Mammary epithelial cell (primary cell): ENCODE results near the gene CAST.

Source experiments
- EZH2 ChIP-seq: IDR thresholded peaks from 2 replicates; pipeline ENCODE4 v1.6.1; 2012; ENCODE audit warnings: low read length, inconsistent platforms, borderline replicate concordance
- TF ChIP-seq, protein P1 (sequence below), 2 donors: IDR thresholded peaks in 1 of 2; conservative IDR thresholded peaks in 1 of 2; 2 replicates each; pipeline ENCODE4 v1.5.1; 2011 to 2012; ENCODE audit warnings: inconsistent platforms in 2 of 2, low read length in 2 of 2, mild to moderate bottlenecking in 2 of 2, control low read depth in 1 of 2, low read depth in 1 of 2; ENCODE audit not compliant: insufficient read depth in 1 of 2; ENCODE audit errors: extremely low read depth in 1 of 2

- no peak for TF ChIP-seq EZH2
- TF ChIP-seq, protein P1, sequence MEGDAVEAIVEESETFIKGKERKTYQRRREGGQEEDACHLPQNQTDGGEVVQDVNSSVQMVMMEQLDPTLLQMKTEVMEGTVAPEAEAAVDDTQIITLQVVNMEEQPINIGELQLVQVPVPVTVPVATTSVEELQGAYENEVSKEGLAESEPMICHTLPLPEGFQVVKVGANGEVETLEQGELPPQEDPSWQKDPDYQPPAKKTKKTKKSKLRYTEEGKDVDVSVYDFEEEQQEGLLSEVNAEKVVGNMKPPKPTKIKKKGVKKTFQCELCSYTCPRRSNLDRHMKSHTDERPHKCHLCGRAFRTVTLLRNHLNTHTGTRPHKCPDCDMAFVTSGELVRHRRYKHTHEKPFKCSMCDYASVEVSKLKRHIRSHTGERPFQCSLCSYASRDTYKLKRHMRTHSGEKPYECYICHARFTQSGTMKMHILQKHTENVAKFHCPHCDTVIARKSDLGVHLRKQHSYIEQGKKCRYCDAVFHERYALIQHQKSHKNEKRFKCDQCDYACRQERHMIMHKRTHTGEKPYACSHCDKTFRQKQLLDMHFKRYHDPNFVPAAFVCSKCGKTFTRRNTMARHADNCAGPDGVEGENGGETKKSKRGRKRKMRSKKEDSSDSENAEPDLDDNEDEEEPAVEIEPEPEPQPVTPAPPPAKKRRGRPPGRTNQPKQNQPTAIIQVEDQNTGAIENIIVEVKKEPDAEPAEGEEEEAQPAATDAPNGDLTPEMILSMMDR (conservative IDR thresholded peaks at IDR 0.05 in 1 of 2, IDR thresholded peaks at IDR 0.05 in 1 of 2; ENCODE audit: extremely low read depth in 1 of 2, insufficient read depth in 1 of 2, low read depth in 1 of 2, low read length in 2 of 2): no peak
These were observed 13.7 kb downstream of the CAST start for GRCh38 chr5:96675882-96676281.
